ENCODE results near the gene SORCS3.

DNA sequence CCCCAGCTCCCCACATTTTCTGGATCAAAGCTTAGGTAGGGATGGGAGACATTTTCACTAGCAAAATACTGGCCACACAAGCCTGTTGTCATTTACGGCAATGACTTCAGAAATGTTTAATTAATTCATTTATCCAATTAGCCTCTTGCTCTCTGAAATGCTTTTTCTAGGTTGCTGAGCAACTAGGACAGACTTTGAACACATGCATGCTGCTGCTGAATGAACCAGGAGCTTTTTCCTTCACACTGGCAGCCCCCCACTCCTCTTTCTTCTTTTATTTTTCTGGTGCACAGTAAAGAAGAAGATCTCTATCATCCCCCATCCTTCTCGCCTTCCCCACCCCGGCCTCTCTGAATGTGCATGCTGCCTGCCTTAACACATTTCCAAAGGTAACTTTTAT lies 22.5 kb downstream of the SORCS3 start:
- TF ChIP-seq, protein P1, sequence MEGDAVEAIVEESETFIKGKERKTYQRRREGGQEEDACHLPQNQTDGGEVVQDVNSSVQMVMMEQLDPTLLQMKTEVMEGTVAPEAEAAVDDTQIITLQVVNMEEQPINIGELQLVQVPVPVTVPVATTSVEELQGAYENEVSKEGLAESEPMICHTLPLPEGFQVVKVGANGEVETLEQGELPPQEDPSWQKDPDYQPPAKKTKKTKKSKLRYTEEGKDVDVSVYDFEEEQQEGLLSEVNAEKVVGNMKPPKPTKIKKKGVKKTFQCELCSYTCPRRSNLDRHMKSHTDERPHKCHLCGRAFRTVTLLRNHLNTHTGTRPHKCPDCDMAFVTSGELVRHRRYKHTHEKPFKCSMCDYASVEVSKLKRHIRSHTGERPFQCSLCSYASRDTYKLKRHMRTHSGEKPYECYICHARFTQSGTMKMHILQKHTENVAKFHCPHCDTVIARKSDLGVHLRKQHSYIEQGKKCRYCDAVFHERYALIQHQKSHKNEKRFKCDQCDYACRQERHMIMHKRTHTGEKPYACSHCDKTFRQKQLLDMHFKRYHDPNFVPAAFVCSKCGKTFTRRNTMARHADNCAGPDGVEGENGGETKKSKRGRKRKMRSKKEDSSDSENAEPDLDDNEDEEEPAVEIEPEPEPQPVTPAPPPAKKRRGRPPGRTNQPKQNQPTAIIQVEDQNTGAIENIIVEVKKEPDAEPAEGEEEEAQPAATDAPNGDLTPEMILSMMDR (IDR thresholded peaks at IDR 0.05; ENCODE audit: insufficient read depth, low read depth, low read length), result no peak
- no peak for TF ChIP-seq EZH2 (IDR thresholded peaks at IDR 0.05; ENCODE audit: insufficient read depth, low read length)
